Keratinocyte (primary cell): Measurements from ENCODE around the gene NLRP3. TPM values are rescaled to one million over a fixed set of nuclear protein-coding genes. Genes with fewer than 3 reads are reported as not detected.

ENCODE experiments used
- DNase-seq: peaks from one replicate; pipeline ENCODE4 v3.0.0-alpha.2; 2011; ENCODE audit warnings: low read depth, missing footprints, low spot score
- FAIRE-seq: peaks from 2 replicates; lab custom pipeline; 2011; peaks lifted over from hg19 to GRCh38; lab: Jason Lieb, UNC
- H2AFZ ChIP-seq: 2 replicates; pipeline ENCODE4 v1.6.0; 2012; ENCODE audit warnings: low read length, control low read depth, inconsistent platforms; ENCODE audit not compliant: control insufficient read depth
- H3K27ac ChIP-seq: 2 replicates; pipeline ENCODE4 v1.5.1; 2011; ENCODE audit warnings: low read length; ENCODE audit not compliant: control insufficient read depth, insufficient read depth
- H3K27me3 ChIP-seq: 3 replicates; pipeline ENCODE4 v1.6.0; 2011; ENCODE audit warnings: low read length; ENCODE audit not compliant: control insufficient read depth, insufficient read depth; ENCODE audit errors: extremely low read depth
- H3K36me3 ChIP-seq, 2 experiments: 2 replicates in 1 of 2; 3 replicates in 1 of 2; pipeline ENCODE4 v1.5.1; 2011; ENCODE audit warnings: low read length in 2 of 2, mild to moderate bottlenecking in 1 of 2; ENCODE audit not compliant: control insufficient read depth in 2 of 2, insufficient read depth in 2 of 2; ENCODE audit errors: extremely low read depth in 1 of 2
- H3K4me1 ChIP-seq: 3 replicates; pipeline ENCODE4 v1.5.1; 2011; ENCODE audit warnings: low read length; ENCODE audit not compliant: control insufficient read depth, insufficient read depth; ENCODE audit errors: extremely low read depth
- H3K4me2 ChIP-seq: 3 replicates; pipeline ENCODE4 v1.6.0; 2011; ENCODE audit warnings: low read depth, low read length; ENCODE audit not compliant: control insufficient read depth, insufficient read depth; ENCODE audit errors: extremely low read depth
- H3K4me3 ChIP-seq, 3 experiments: fragments of 200-600 bp in 1 of 3; sonication (generic) in 1 of 3; 2 replicates in 2 of 3; 3 replicates in 1 of 3; pipeline ENCODE4 v1.5.1; 2011 to 2016; ENCODE audit warnings: low read length in 3 of 3, mild to moderate bottlenecking in 3 of 3, control low read depth in 2 of 3, inconsistent platforms in 1 of 3, low read depth in 1 of 3, mixed read lengths in 1 of 3, mixed run types in 1 of 3, moderate library complexity in 1 of 3; ENCODE audit not compliant: control insufficient read depth in 2 of 3, insufficient read depth in 2 of 3; ENCODE audit errors: extremely low read depth in 1 of 3
- H3K79me2 ChIP-seq: 2 replicates; pipeline ENCODE4 v1.6.0; 2012; ENCODE audit warnings: low read length; ENCODE audit not compliant: control insufficient read depth, insufficient read depth
- H3K9ac ChIP-seq: 3 replicates; pipeline ENCODE4 v1.6.0; 2011; ENCODE audit warnings: low read length; ENCODE audit not compliant: control insufficient read depth, insufficient read depth; ENCODE audit errors: extremely low read depth
- H3K9me1 ChIP-seq: 3 replicates; pipeline ENCODE4 v1.6.0; 2011; ENCODE audit warnings: low read length; ENCODE audit not compliant: control insufficient read depth, insufficient read depth; ENCODE audit errors: extremely low read depth
- H3K9me3 ChIP-seq: 2 replicates; pipeline ENCODE4 v1.5.1; 2012; ENCODE audit warnings: low read depth, low read length; ENCODE audit not compliant: control insufficient read depth
- H4K20me1 ChIP-seq: 3 replicates; pipeline ENCODE4 v1.6.0; 2011; ENCODE audit warnings: low read length; ENCODE audit not compliant: control insufficient read depth, insufficient read depth; ENCODE audit errors: extremely low read depth
- EZH2 ChIP-seq: IDR thresholded peaks from one replicate; pipeline ENCODE4 v1.6.1; 2012; ENCODE audit warnings: inconsistent platforms, mild to moderate bottlenecking, low read length, moderate library complexity
- dilution Hi-C: fragments of 300-500 bp; cut with MboI; formaldehyde crosslinking; loops from one replicate; pipeline ENCODE4 v1.7.0; 2020; ENCODE audit warnings: low sequenced_read_pairs; ENCODE audit not compliant: extremely low pct_ligation_motif_present
- polyA plus RNA-seq, 5 experiments: library from polyadenylated mRNA; depleted of rRNA in 3 of 5; stranded (reverse) in 3 of 5; stranded (forward) in 1 of 5; unstranded in 1 of 5; fragments of >200 nt; gene quantifications; 1 replicate in 1 of 5; 2 replicates in 3 of 5; 3 replicates in 1 of 5; pipeline versions ENCODE4 v1.2.1 to v1.2.3, GENCODE V29; 2011 to 2012; ENCODE audit warnings: missing spikeins in 2 of 5, low read depth in 1 of 5, low replicate concordance in 1 of 5
- TF ChIP-seq, protein P1 (sequence below), 3 experiments: IDR thresholded peaks in 1 of 3; conservative IDR thresholded peaks in 1 of 3; optimal IDR thresholded peaks in 1 of 3; 2 replicates in 2 of 3; 3 replicates in 1 of 3; pipeline versions ENCODE3 to v1.5.1; 2011; ENCODE audit warnings: low read length in 3 of 3, mild to moderate bottlenecking in 3 of 3, moderate library complexity in 2 of 3, control low read depth in 1 of 3, inconsistent platforms in 1 of 3; ENCODE audit not compliant: insufficient read depth in 2 of 3; ENCODE audit errors: extremely low read depth in 1 of 3

Gene NLRP3
- polyA plus RNA-seq, 1 donor (not counting 4 experiments of a cell fraction or from before 2014, with no cell fraction given), result 0.03 TPM

DNA sequence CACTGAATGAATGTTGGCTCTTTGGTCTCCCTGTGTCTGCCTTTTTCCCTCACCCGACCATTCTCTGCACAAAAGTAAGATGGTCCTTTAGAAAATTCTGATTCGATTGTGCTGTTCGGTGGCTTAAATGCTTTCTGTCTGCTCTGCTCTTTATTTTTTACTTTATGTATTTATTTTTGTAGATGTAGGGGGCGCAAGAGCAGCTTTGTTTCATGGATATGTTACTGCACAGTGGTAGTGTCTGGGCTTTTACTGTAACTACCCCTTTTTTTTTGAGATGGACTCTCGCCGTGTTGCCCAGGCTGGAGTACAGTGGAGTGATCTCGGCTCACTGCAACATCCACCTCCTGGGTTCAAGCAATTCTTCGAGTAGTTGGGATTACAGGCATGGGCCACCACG lies 15.7 kb downstream of the NLRP3 start:
- H3K36me3 ChIP-seq, result no peaks in the 10 kb centered on the region
- no peaks in the 10 kb centered on the region for H3K4me1 ChIP-seq
- dilution Hi-C loops, result no loop called here
- no peak overlapping the region for H3K4me2 ChIP-seq
- no peak overlapping the region for H3K4me3 ChIP-seq
- no peak overlapping the region for H3K9ac ChIP-seq
- no peaks in the 10 kb centered on the region for H3K9me1 ChIP-seq
- no peak overlapping the region for H2AFZ ChIP-seq
- H4K20me1 ChIP-seq, result no peaks in the 10 kb centered on the region
- no peaks in the 10 kb centered on the region for H3K79me2 ChIP-seq
- no peaks in the 10 kb centered on the region for H3K9me3 ChIP-seq
- no peak for DNase-seq
- no peak for FAIRE-seq
- TF ChIP-seq, protein P1, sequence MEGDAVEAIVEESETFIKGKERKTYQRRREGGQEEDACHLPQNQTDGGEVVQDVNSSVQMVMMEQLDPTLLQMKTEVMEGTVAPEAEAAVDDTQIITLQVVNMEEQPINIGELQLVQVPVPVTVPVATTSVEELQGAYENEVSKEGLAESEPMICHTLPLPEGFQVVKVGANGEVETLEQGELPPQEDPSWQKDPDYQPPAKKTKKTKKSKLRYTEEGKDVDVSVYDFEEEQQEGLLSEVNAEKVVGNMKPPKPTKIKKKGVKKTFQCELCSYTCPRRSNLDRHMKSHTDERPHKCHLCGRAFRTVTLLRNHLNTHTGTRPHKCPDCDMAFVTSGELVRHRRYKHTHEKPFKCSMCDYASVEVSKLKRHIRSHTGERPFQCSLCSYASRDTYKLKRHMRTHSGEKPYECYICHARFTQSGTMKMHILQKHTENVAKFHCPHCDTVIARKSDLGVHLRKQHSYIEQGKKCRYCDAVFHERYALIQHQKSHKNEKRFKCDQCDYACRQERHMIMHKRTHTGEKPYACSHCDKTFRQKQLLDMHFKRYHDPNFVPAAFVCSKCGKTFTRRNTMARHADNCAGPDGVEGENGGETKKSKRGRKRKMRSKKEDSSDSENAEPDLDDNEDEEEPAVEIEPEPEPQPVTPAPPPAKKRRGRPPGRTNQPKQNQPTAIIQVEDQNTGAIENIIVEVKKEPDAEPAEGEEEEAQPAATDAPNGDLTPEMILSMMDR (optimal IDR thresholded peaks at IDR 0.05 in 1 of 3, IDR thresholded peaks at IDR 0.05 in 1 of 3, conservative IDR thresholded peaks at IDR 0.05 in 1 of 3; ENCODE audit: extremely low read depth in 1 of 3, insufficient read depth in 2 of 3, low read length in 3 of 3), result no peak
- no peak overlapping the region for H3K27ac ChIP-seq
- no peaks in the 10 kb centered on the region for H3K27me3 ChIP-seq

DNA sequence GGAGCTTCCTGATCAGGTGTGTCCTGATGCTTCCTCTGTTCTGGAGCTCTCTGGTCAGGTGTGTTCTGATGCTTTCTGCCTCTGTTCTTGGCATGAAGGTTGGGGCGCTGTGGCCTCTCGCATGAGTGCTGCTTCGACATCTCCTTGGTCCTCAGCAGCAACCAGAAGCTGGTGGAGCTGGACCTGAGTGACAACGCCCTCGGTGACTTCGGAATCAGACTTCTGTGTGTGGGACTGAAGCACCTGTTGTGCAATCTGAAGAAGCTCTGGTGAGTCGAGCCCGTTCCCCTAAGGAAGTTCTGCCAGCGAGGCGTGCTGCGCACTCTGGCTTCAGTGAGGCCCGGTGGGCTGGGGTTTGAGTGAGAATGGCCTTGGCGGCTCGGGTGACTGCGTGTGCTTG lies 18.0 kb downstream of the NLRP3 start:
- H3K9ac ChIP-seq, result no peak overlapping the region
- TF ChIP-seq, protein P1 (optimal IDR thresholded peaks at IDR 0.05 in 1 of 3, IDR thresholded peaks at IDR 0.05 in 1 of 3, conservative IDR thresholded peaks at IDR 0.05 in 1 of 3; ENCODE audit: extremely low read depth in 1 of 3, insufficient read depth in 2 of 3, low read length in 3 of 3), result no peak
- no peak for TF ChIP-seq EZH2
- H3K4me3 ChIP-seq, result no peak overlapping the region
- H2AFZ ChIP-seq, result no peak overlapping the region
- no peaks in the 10 kb centered on the region for H3K79me2 ChIP-seq
- H3K9me3 ChIP-seq, result no peaks in the 10 kb centered on the region
- no peaks in the 10 kb centered on the region for H3K27me3 ChIP-seq
- dilution Hi-C loops, result no loop called here
- H3K4me2 ChIP-seq, result no peak overlapping the region
- DNase-seq, result no peak
- H3K27ac ChIP-seq, result no peak overlapping the region
- no peaks in the 10 kb centered on the region for H3K4me1 ChIP-seq
- no peaks in the 10 kb centered on the region for H3K9me1 ChIP-seq
- FAIRE-seq, result no peak
- H3K36me3 ChIP-seq, result no peaks in the 10 kb centered on the region
- no peaks in the 10 kb centered on the region for H4K20me1 ChIP-seq
